Activated T-cell treated with anti-CD3 and anti-CD28 coated beads, Interleukin-2, amount 50 U/mL, for 24 hours (primary cell): Measurements from ENCODE around the gene EEFSEC.

Source experiments
- DNase-seq: peaks from one replicate; pipeline ENCODE4 v3.0.0-alpha.2; 2020
- H3K27ac Mint-ChIP-seq: 2 replicates; pipeline ENCODE4 v1.8.0; 2020; ENCODE audit warnings: mild to moderate bottlenecking, mixed read lengths
- H3K27me3 Mint-ChIP-seq: 2 replicates; pipeline ENCODE4 v1.8.0; 2020; ENCODE audit warnings: mixed read lengths
- H3K36me3 Mint-ChIP-seq: 2 replicates; pipeline ENCODE4 v1.8.0; 2020; ENCODE audit warnings: low read depth, mixed read lengths
- H3K4me1 Mint-ChIP-seq: 2 replicates; pipeline ENCODE4 v1.8.0; 2020; ENCODE audit warnings: low read depth, mixed read lengths
- H3K4me3 Mint-ChIP-seq: 2 replicates; pipeline ENCODE4 v1.8.0; 2020; ENCODE audit warnings: mild to moderate bottlenecking, moderate library complexity, mixed read lengths
- H3K9me3 Mint-ChIP-seq: 2 replicates; pipeline ENCODE4 v1.8.0; 2020; ENCODE audit warnings: mixed read lengths

The EEFSEC gene

GRCh38 chr3:128205558-128206145, 52.4 kb downstream of the EEFSEC start:
- Mint-ChIP-seq H3K9me3 (no peaks in the 10 kb centered on the region), H3K4me3 (no peak overlapping the region), H3K27ac (no peak overlapping the region), H3K27me3 (no peaks in the 10 kb centered on the region), H3K4me1 (peaks cover 10% of the 10 kb centered on the region), H3K36me3 (peaks cover 18% of the 10 kb centered on the region)
- no peak for DNase-seq

DNA sequence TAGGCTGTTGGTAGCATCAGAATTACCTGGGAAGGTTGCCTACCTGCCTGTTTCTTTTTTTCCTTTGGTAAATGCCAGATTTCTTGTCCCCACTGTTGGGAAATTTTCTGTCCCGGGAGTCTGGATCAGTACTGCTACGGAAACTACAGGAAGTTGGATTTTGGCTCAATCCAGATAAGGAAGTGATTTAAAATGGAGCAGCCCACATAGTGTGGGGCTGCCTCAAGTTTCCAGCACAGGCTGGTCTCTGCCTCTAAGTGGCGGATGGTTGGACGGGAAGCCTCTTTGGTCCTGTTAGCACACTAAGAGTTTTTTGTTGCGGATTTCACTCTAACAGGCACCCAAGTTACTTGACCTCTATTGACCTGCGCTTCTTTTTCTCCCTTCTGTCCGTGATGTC, 54.7 kb downstream of the EEFSEC start:
- Mint-ChIP-seq H3K4me1 (peaks cover 7% of the 10 kb centered on the region), H3K4me3 (no peak overlapping the region), H3K27me3 (no peaks in the 10 kb centered on the region), H3K9me3 (no peaks in the 10 kb centered on the region), H3K36me3 (peaks cover 6% of the 10 kb centered on the region), H3K27ac (no peak overlapping the region)
- no peak for DNase-seq

DNA sequence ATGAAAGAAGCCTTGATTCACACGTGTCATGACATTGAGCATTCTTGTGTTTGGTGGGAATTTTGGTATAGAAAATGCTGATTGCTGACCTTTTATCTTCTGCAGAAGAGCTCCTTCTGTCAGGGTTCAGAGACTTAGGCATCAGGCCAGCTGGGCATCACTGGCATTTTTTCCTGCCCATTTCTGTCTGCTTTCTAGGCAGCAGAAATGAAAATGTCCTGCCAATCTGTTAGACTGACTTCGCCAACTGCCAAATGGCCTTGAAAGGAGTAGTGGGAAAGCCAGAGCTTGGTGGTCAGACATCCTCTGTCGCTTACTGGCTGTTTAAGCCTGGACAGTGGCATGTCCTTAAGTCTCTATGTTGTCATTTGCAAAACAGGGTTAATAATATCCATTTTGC, 57.4 kb downstream of the EEFSEC start:
- Mint-ChIP-seq H3K4me3 (no peak overlapping the region), H3K36me3 (no peaks in the 10 kb centered on the region), H3K27me3 (no peaks in the 10 kb centered on the region), H3K4me1 (peaks cover 7% of the 10 kb centered on the region), H3K9me3 (no peaks in the 10 kb centered on the region), H3K27ac (no peak overlapping the region)
- no peak for DNase-seq

DNA sequence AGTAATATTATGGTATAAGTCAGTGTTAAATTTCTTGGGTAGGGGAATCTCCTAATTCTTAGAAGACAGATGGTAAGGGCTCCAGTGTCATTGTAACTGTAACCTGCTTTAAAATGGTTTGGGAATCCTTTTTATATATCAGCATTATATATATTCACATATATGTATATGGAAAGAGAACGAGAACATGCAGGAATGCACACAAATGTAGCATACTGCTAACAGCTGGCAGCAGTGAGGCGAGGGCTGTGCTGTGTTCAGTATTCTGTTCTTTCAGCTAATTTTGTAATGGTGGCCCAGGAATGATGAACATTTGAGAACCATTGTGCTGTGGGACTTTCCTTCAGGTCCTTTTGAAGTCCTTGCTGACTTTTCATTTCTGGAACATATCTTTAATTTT, 60.8 kb downstream of the EEFSEC start:
- Mint-ChIP-seq H3K27me3 (no peaks in the 10 kb centered on the region), H3K4me1 (peaks cover 14% of the 10 kb centered on the region), H3K36me3 (peaks cover 8% of the 10 kb centered on the region), H3K9me3 (no peaks in the 10 kb centered on the region), H3K4me3 (no peak overlapping the region), H3K27ac (no peak overlapping the region)
- no peak for DNase-seq

GRCh38 chr3:128215290-128215689, 62.0 kb downstream of the EEFSEC start:
- Mint-ChIP-seq H3K27me3 (no peaks in the 10 kb centered on the region), H3K9me3 (no peaks in the 10 kb centered on the region), H3K4me3 (no peak overlapping the region), H3K27ac (no peak overlapping the region), H3K4me1 (peaks cover 8% of the 10 kb centered on the region), H3K36me3 (peaks cover 20% of the 10 kb centered on the region)
- no peak for DNase-seq

DNA sequence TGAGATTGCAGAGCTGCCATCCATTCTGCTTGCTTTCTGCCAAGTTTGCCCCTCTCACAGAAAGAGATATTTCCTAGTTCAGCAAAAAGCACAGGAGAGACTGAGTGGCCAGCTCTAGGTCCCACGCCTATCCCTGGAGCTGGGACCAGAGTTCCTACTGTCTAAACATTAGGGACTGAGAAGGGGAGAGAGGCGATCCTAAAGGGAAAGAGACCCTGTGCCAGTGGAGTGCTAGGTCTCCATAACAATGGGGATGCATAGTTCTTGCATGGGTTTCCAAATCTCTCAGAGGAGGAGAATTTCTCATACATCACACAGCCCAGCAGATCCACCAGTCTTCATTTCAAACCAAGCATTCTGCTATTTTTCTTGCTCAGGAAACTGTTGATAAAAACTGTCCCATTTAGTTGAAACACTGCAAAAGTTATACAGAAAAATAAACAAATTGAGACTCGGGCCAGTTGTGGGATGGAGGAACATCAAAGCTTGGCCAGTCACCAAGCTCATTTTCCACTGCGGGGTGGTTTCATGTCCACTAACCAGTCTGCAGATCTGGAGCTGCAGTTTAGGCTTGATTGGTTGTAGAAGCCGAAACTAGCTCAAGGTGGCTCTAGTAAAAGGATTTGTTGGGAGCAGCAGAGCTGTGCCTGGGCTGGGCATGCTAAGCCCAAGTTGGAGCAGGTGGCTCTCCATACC, 62.7 kb downstream of the EEFSEC start:
- H3K27ac Mint-ChIP-seq = no peak overlapping the region
- H3K4me3 Mint-ChIP-seq = no peak overlapping the region
- H3K27me3 Mint-ChIP-seq = no peaks in the 10 kb centered on the region
- no peak for DNase-seq
- H3K4me1 Mint-ChIP-seq = peaks cover 8% of the 10 kb centered on the region
- H3K36me3 Mint-ChIP-seq = peaks cover 27% of the 10 kb centered on the region
- peaks cover 4% of the 10 kb centered on the region for H3K9me3 Mint-ChIP-seq

DNA sequence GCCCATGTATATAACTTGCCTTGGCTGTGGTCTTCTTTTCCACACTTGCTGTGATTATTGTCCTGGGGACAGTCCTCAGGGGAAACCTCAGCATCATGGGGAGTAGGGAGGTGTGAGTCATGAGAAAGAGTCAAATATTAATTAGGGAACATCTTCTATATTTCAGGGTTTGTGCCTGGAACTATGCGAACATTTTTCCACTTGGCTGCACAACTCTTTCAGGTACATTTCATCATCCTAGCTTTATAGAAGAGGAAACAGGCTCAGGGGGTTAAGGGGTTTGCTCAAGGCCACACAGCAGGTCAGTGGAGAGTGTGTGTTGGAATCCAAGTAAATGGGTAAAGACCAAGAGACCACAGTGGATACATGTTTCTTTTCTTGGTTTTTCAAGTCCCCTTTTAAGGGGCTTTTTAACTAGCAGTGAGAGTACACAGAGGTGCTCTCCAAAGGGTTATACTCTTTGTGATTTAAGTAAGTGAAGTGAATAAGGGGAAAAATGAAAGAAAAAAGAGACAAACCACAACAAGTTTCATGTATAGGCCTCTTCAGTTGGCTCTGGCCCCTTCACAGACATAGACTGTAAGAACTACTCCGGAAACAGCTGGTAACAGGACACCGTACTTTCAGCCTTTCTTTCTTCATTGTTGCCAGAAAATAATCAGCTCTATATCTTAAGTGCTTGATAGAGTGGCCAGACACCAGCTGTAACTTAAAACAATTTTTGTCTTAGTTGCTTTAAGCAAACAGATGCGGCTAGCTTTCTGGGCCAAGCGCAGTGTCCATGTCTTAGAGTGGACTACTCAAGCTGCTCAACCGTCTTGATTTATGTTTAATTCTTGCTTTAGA, 64.6 kb downstream of the EEFSEC start:
- H3K4me3 Mint-ChIP-seq = no peak overlapping the region
- H3K36me3 Mint-ChIP-seq = peaks cover 39% of the 10 kb centered on the region
- DNase-seq = no peak
- peaks cover 8% of the 10 kb centered on the region for H3K4me1 Mint-ChIP-seq
- peaks cover 14% of the 10 kb centered on the region for H3K9me3 Mint-ChIP-seq
- no peaks in the 10 kb centered on the region for H3K27me3 Mint-ChIP-seq
- peak overlapping the region; percentile 16 for H3K27ac Mint-ChIP-seq

DNA sequence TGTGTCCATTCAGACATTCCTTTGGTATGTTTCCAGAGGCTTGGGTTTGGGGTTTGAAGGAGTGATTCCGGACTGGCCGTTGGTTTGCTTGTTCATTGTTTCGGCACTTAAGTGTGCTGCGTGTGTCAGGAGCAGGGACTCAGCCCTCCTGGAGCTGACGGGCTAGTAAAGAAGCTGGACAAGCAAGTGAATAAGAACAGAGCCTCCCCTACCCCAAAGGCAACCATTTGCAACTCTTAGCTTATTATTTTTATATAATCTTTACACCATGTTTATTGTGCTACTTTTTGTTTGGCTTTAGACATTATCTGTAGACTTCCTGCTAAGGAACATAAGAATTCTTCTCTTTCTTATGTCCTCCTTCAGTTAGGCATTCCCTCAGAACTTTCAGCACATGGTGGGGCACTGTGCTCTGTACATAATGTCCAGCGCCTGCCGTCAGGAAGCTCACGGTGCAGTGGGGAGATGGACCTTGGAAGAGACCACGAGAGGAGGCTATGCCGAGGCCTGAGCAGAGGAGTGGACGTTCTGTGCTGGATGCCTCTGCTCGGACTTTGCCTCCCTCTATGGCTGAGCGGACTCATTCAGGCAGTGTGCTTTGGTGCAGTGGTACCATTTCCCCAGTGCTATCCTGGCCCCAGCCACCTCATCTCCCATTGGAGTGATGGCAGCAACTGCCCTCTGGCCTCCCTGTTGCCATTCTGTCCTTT, 65.4 kb downstream of the EEFSEC start:
- no peak overlapping the region for H3K4me3 Mint-ChIP-seq
- peaks cover 8% of the 10 kb centered on the region for H3K4me1 Mint-ChIP-seq
- DNase-seq = no peak
- no peaks in the 10 kb centered on the region for H3K27me3 Mint-ChIP-seq
- peaks cover 21% of the 10 kb centered on the region for H3K9me3 Mint-ChIP-seq
- H3K27ac Mint-ChIP-seq = no peak overlapping the region
- peaks cover 45% of the 10 kb centered on the region for H3K36me3 Mint-ChIP-seq

DNA sequence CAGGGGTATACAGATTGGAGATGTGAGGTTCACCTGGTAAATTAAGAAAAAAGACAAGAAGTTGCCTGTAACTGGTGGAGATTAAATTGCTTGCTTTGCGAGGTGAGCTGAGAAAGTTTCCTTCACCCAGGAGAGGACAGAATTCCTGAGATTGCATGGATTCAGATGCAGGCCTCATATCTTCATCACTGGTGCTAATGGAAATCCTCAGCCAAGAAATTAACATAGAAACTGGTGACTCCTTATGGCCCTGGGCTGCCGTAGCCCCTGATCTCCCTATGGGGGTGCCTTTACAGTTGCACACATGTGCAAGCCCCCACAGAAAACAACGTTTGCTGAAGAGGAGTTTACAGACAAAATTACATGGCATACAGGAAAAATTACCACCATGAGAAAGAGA, 68.0 kb downstream of the EEFSEC start:
- Mint-ChIP-seq H3K36me3 (peaks cover 54% of the 10 kb centered on the region), H3K4me1 (peaks cover 12% of the 10 kb centered on the region), H3K27ac (no peak overlapping the region), H3K9me3 (peaks cover 25% of the 10 kb centered on the region), H3K4me3 (no peak overlapping the region), H3K27me3 (no peaks in the 10 kb centered on the region)
- no peak for DNase-seq

DNA sequence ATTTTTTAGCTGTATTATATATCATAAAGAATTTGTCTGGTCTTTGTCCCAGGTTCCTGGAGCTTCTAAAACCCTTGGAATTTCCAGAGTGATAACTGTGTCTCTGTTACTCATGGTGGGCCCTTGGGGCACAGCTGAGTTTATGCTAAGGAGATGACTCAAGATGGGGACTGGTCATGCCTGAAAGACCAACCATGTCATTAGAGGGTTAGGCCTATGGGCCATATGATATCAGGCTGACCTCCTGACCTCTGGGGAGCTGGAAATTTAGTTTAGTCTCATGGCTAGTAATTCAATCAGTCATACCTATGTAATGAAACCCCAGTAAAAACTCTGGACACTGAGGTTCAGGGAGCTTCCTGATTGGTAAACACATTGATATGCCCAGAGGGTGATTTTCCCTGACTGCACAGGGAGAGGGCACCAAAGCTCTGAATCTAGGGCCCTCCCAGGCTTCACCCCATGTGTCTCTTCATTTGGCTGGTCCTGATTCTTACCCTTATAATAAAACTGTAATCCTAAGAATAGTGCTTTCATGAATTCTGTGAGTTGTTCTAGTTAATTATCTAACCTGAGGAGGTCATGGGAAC, 69.6 kb downstream of the EEFSEC start:
- peaks cover 54% of the 10 kb centered on the region for H3K36me3 Mint-ChIP-seq
- DNase-seq = no peak
- H3K4me1 Mint-ChIP-seq = peaks cover 13% of the 10 kb centered on the region
- peaks cover 25% of the 10 kb centered on the region for H3K9me3 Mint-ChIP-seq
- H3K4me3 Mint-ChIP-seq = no peak overlapping the region
- no peaks in the 10 kb centered on the region for H3K27me3 Mint-ChIP-seq
- H3K27ac Mint-ChIP-seq = no peak overlapping the region

DNA sequence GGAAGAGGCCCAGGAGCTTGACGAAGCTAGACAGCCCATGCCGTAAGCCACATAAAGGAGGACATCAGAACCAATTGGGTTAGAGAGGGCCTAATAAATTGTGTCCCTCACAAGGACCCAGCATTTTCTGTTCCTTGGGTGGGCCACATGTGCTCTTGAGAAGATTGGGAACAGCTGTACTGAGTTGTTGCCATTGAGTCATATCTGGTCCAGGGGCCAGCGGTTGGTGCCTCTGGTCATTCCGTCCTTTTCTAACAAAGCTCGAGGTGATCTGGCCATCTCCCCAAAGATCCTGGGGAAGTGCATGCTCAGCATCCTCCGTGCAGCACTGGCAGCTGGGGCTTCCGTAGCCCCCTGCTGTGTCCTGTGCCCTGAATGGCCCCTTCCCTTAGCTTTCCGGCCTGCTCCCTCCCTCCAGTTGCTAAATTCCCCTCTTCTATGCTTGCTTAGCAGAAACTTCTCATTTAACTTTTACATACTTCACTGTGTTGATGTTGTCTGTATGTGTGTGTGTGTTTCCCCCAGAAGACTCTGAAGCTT, 73.0 kb downstream of the EEFSEC start:
- H3K36me3 Mint-ChIP-seq = peaks cover 24% of the 10 kb centered on the region
- H3K9me3 Mint-ChIP-seq = peaks cover 17% of the 10 kb centered on the region
- H3K27me3 Mint-ChIP-seq = no peaks in the 10 kb centered on the region
- DNase-seq = no peak
- H3K27ac Mint-ChIP-seq = no peak overlapping the region
- H3K4me1 Mint-ChIP-seq = peaks cover 10% of the 10 kb centered on the region
- no peak overlapping the region for H3K4me3 Mint-ChIP-seq

GRCh38 chr3:128226795-128227395, 73.6 kb downstream of the EEFSEC start:
- peak; percentile 39 for DNase-seq
- Mint-ChIP-seq H3K27me3 (no peaks in the 10 kb centered on the region), H3K4me3 (no peak overlapping the region), H3K4me1 (peaks cover 10% of the 10 kb centered on the region), H3K36me3 (peaks cover 21% of the 10 kb centered on the region), H3K27ac (no peak overlapping the region), H3K9me3 (peaks cover 17% of the 10 kb centered on the region)

- Mint-ChIP-seq H3K4me1 (peaks cover 10% of the 10 kb centered on the region), H3K4me3 (no peak overlapping the region), H3K9me3 (peaks cover 16% of the 10 kb centered on the region), H3K36me3 (peaks cover 19% of the 10 kb centered on the region), H3K27me3 (no peaks in the 10 kb centered on the region), H3K27ac (no peak overlapping the region)
- no peak for DNase-seq
These were observed 74.2 kb downstream of the EEFSEC start for GRCh38 chr3:128227507-128227906.
